Smooth muscle cell of the pulmonary artery (primary cell): ENCODE measurements around the gene ST8SIA6. TPM values are rescaled to one million over a fixed set of nuclear protein-coding genes. Genes with fewer than 3 reads are reported as not detected.

ENCODE experiments used
- total RNA-seq: library from RNA; depleted of rRNA; stranded (reverse); fragments of >200 nt; gene quantifications from 2 replicates; pipeline ENCODE4 v1.2.3, GENCODE V29; 2014

The ST8SIA6 gene
- 0.13 TPM in 1 of 2 replicates, not detected in the other for total RNA-seq

GRCh38 chr10:17454161-17455014, at the start of gene ST8SIA6:
Gene ST8SIA6 (minus strand): TSS chr10:17454595. CDS start chr10:17454255, 340 bp downstream.

Other genes with a start within 250 kb of the ST8SIA6 start
- gene VIM, start 226.4 kb downstream of the ST8SIA6 start, total RNA-seq = 8,367 and 8,930 TPM in 2 replicates
- 12.2 and 50.0 TPM in 2 replicates for gene HACD1, start 162.8 kb upstream of the ST8SIA6 start, total RNA-seq
- 22.5 and 36.6 TPM in 2 replicates for gene STAM, start 189.6 kb upstream of the ST8SIA6 start, total RNA-seq